Motor neuron (in vitro differentiated cells): Measurements from ENCODE around the gene BTG2. TPM values are rescaled to one million over a fixed set of nuclear protein-coding genes. Genes with fewer than 3 reads are reported as not detected.

Source experiments
- ATAC-seq, 8 experiments: fragments of 200-7000 bp; cut with Tn5 transposase; replicated peaks in 6 of 8; 2 replicates each; pipeline ENCODE4 v1.8.0; 2021; ENCODE audit warnings: mild to moderate bottlenecking in 8 of 8, moderate library complexity in 8 of 8
- H3K27ac ChIP-seq, 2 donors: fragments of 250-450 bp; sonication (Bioruptor Pico); 2 replicates each; pipeline ENCODE4 v1.9.0; 2021; ENCODE audit warnings: antibody characterized with exemption in 2 of 2, mild to moderate bottlenecking in 2 of 2, moderate library complexity in 1 of 2
- H3K4me1 ChIP-seq, 2 donors: fragments of 250-450 bp; sonication (Bioruptor Pico); replicated peaks in 1 of 2; 2 replicates each; pipeline ENCODE4 v1.6.1; 2021; ENCODE audit warnings: antibody characterized with exemption in 2 of 2, mild to moderate bottlenecking in 2 of 2, moderate library complexity in 1 of 2
- H3K4me3 ChIP-seq, 5 donors: fragments of 250-450 bp; sonication (Bioruptor Pico); 2 replicates each; pipeline ENCODE4 v1.9.0; 2021; ENCODE audit warnings: antibody characterized with exemption in 5 of 5, mild to moderate bottlenecking in 5 of 5, moderate library complexity in 4 of 5
- WGBS, 10 experiments: fragments of 450-650 bp; shearing (Covaris generic); methylation state at CpG; one replicate each; pipeline ENCODE4 v1.0.0; 2022; 5-methylcytosine and 5-hydroxymethylcytosine counted together
- in situ Hi-C, 9 experiments: fragments of 400-800 bp; cut with MboI; loops; one replicate each; pipeline ENCODE4 v1.15.0; 2021; ENCODE audit warnings: low sequenced_read_pairs in 9 of 9, low pct_unique_long_range_greater_than_20kb in 2 of 9; ENCODE audit not compliant: unreplicated experiment in 9 of 9
- total RNA-seq, 8 experiments: library from RNA; unstranded; fragments of 300-600 nt; gene quantifications; 2 replicates each; pipeline versions ENCODE4 v1.2.3 to v1.2.4, GENCODE V29; 2022

The BTG2 gene
- total RNA-seq, 8 experiments from 2014 or later, result 23.7 to 60.1 (median 29.4) TPM

DNA sequence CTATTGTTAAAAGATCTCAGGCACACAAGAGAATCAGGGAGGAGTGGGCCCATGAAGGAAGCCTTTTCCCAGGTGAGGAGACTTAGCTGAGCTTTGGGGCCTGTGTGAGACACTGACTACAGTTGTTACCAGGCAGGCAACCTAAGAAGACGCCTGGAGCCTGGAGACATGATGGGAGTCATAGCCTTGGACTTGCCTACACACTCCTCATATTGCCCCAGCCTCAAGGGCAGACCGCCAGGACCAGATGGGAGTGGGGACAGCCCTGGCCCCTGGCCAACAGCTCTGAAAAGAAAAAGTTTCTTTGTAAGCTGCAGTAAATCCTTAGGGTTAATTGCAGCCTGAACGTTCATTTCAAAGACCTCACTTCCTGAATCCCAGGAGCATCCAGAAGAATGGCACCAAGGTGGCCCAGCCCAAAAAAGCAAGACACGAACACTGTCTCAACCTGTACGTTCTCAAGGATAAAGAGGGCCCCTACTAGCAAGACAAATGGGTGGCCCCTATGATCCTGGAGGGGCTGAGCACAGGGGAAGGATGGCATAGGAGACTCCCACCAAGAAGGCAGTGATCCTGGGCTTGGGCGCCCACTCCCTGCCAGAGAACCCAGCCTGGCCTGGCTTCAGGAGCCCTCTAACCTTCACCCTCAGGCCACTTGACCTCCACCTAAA is 33.2 kb upstream of the BTG2 start:
- WGBS, 10 experiments, result 14 to 78% (median 57%) methylated on average over 2 to 6 of the region's 6 CpGs; no CpG with 5 or more reads in 4 of the 10 experiments
- no peak overlapping the region for H3K4me3 ChIP-seq
- peaks cover 12 to 14% of the 10 kb centered on the region in 2 donors for H3K4me1 ChIP-seq
- no peak overlapping the region for H3K27ac ChIP-seq
- in situ Hi-C loops, result loop anchor here in 3 of 9 experiments (5.0 to 10.0 kb wide), 2 partner anchors 63 to 65 kb away; no protein-coding TSS in a partner anchor
- ATAC-seq, result no peak

DNA sequence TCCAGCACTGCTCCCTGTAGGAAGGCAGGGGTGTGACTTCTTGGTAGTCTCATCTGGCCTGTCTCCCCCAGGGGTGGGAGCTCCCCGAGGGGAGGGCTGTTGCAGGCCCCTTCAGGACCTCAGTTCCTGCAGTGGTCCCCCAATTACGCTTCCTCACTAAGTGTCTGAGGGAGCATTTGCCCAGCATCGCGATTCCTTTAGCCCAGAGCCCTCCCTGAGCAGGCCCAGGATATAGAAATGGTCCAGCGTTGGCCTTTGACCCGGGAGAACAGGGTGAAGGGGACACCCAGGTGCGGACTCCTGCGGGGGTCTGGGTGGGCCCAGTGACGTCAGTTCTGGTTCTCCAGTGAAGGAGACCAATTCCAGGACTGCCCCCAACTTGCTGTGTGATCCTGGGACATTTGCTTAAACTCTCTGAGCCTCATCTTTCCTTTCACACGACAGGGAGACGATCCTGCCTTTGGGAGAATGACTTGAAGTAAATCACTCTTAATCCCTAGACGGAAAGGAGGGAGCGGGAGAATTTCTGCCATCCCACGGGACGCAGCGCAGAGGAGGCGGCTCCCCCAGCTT is 32.6 kb upstream of the BTG2 start:
- ATAC-seq, result no peak
- in situ Hi-C loops, result loop anchor here in 3 of 9 experiments (5.0 to 10.0 kb wide), 2 partner anchors 62 to 65 kb away; no protein-coding TSS in a partner anchor
- peaks cover 14 to 15% of the 10 kb centered on the region in 2 donors for H3K4me1 ChIP-seq
- WGBS, 10 experiments, result 0 to 41% (median 20%) methylated on average over 1 to 8 of the region's 17 CpGs; no CpG with 5 or more reads in 3 of the 10 experiments
- H3K4me3 ChIP-seq, result no peak overlapping the region
- no peak overlapping the region for H3K27ac ChIP-seq

DNA sequence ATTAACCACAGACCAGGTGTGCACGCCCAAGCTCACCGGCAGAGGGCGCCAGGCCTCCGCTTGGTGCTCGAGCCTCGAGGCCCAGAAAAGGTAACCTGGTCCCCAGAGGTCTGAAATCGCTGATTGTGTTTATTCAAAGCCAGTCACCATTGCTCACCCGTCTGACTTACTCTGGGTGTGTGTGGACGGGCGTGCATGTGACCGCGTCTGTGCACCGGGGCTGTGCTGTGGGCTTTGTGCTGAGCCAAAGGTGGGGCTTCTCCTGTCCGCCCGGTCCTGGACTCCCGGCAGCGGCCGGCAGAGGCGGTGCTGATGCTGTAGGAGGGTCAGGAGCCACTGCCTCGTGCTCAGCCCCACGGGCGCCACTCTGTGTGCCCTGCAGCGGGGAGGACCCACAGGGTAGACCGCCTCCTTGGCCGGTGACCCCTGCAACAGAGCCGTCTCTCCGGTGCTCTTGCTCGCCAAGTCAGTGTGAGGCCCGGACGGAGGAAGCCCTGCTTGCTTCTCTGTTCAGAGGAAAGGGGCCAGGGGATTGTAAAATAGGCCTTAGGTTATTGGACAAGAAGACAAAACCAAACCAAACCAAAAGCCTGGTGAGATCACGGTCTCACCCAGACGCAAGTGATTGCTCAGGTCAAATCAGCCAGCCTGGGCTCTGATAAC is 32.0 kb upstream of the BTG2 start:
- Histone ChIP-seq H3K27ac (peak overlapping the region; percentile 2 to 43), H3K4me3 (no peak overlapping the region), H3K4me1 (peaks cover 21% of the 10 kb centered on the region in 2 donors)
- ATAC-seq, result peak; percentile 86 to 96 (median 90)
- in situ Hi-C loops, result loop anchor here in 3 of 9 experiments (5.0 to 10.0 kb wide), 2 partner anchors 61 to 64 kb away; no protein-coding TSS in a partner anchor
- 0 to 68% (median 28%) methylated on average over 8 to 9 of the region's 32 CpGs; no CpG with 5 or more reads in 7 of the 10 experiments for WGBS, 10 experiments

DNA sequence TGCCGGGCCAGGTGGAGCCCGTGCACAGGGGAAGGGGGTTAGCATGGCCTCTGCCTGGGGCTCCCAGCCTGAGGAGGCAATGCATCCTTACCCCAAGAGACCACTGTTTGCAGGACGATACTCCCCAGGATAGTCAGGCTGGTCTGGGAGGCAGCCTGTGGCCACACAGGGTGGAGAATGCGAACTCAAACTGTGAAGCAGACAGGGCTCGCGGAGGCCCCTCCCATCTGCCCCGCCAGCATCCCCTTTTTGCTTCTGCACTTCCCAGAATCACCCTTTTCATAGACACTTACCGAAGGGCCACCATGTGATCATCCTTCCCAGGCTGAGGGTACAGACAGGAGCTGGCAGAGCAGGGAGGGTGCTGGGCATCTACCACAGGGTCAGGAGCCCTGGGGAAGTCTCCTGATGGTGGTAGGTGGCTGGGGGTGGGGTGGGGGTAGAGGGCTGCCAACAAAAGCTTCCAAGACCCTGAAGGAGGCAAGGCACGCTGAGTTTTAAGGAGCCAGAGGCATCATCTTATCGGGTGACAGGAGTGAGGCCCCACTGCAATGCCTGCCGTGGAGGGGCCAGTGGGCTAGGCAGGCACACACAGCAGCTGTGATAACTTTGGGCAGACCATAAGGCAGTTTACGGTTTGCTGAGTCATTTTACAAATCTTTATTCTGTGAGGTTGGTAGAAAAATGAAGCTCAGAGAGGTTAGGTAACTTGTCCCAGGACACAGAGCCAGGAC is 31.3 kb upstream of the BTG2 start:
- ATAC-seq, result peak in 2 of 8 experiments; percentile 0 to 1
- peaks cover 25 to 28% of the 10 kb centered on the region in 2 donors for H3K4me1 ChIP-seq
- in situ Hi-C loops, result loop anchor here in 3 of 9 experiments (5.0 to 10.0 kb wide), 2 partner anchors 61 to 63 kb away; no protein-coding TSS in a partner anchor
- no peak overlapping the region for H3K4me3 ChIP-seq
- 60 to 100% (median 89%) methylated on average over 1 to 8 of the region's 12 CpGs; no CpG with 5 or more reads in 5 of the 10 experiments for WGBS, 10 experiments
- peak overlapping the region in 1 of 2 donors; percentile 43 for H3K27ac ChIP-seq

DNA sequence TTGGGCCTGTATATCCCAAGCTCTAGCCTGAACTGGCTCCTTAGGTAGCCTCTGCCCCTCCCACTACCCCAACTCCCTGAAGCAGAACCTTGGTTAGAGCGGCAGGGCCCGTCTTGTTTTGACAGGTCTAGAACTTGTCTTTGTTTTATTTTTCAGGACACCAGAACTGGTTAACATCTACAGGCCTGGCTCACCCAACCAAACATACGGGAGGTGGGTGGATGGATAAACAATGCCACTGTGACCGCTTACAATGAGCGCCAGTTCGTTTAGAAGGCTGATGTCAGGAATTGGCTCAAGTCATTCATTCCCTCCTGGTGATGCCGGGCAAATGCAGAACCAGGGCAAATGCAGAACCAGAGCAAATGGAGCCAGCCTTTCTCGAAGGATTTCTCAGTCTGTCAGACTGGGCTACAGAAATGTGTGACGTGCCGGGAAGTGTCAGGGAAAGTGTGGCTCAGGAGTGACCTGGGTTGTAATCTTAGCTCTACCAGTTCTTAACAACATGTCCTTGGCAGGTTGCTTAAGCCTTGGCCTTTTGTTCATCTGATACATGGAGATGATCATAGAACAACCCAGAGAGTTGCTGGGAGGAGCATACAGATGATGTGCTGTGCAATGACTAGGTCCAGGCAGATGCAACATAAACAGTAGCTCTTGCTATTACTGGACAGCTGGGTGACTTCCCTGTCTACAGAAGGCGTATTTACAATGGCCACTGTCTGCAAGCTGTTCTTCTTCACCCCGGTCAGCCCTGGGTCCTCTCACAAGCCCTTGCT is 30.5 kb upstream of the BTG2 start:
- Histone ChIP-seq H3K27ac (no peak overlapping the region), H3K4me1 (peaks cover 29 to 33% of the 10 kb centered on the region in 2 donors), H3K4me3 (no peak overlapping the region)
- in situ Hi-C loops, result loop anchor here in 3 of 9 experiments (5.0 to 10.0 kb wide), 2 partner anchors 60 to 63 kb away; no protein-coding TSS in a partner anchor
- 34 to 92% (median 78%) methylated on average over 1 to 12 of the region's 12 CpGs for WGBS, 10 experiments
- no peak for ATAC-seq

DNA sequence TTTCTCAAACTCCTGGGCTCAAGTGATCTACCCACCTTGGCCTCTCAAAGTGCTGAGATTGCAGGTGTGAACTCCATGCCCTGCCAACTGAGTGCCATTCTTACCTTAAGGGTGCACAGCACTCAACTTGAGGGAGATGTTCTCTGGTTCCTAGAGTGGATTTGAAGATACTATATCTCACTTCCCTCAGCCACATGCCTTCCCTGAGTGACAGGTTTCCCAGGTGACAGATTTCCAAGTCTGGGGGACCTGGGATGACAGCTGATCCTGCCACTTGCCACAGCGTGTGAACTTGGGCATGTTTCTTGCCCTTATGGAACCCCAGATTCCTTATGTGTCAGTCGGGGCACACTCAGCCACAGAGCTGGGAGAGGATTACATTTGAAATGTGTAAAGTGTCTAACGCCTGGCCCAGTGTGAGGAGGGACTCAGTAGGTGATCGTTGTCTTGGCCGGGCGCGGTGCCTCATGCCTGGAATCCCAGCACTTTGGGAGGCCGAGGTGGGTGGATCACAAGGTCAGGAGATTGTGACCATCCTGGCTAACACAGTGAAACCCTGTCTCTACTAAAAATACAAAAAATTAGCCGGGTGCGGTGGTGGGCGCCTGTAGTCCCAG is 29.6 kb upstream of the BTG2 start:
- ATAC-seq, result no peak
- in situ Hi-C loops, result loop anchor here in 2 of 9 experiments (10.0 kb wide), 1 partner anchor 59 kb away; no protein-coding TSS in a partner anchor
- WGBS, 10 experiments, result 64 to 93% (median 85%) methylated on average over 2 to 10 of the region's 11 CpGs; no CpG with 5 or more reads in 4 of the 10 experiments
- peaks cover 29 to 33% of the 10 kb centered on the region in 2 donors for H3K4me1 ChIP-seq
- no peak overlapping the region for H3K27ac ChIP-seq
- H3K4me3 ChIP-seq, result no peak overlapping the region

DNA sequence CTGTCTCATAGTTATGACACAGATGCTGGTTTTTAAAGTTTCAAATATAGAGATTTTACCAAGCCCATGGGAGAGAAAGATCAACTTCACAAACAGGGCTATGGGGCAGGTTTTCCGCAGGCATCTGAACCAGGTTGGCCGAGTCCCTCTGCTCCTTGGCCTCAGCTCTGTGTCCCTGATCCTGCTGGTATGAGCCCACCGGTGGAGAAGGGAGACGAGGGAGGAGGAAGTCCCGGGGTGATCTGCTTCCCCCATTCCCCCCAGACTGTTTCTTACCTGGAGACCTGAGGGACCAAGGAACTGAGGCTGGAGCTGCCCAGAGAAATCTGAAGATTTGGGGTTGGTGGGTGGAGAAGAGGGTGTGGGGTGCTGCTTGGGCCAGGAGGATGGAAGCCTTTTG is 28.9 kb upstream of the BTG2 start:
- in situ Hi-C loops, result loop anchor here in 2 of 9 experiments (10.0 kb wide), 1 partner anchor 58 kb away; no protein-coding TSS in a partner anchor
- Histone ChIP-seq H3K4me1 (peaks cover 29 to 37% of the 10 kb centered on the region in 2 donors), H3K27ac (no peak overlapping the region), H3K4me3 (no peak overlapping the region)
- 32 to 100% (median 88%) methylated on average over 1 to 4 of the region's 5 CpGs; no CpG with 5 or more reads in 4 of the 10 experiments for WGBS, 10 experiments
- ATAC-seq, result no peak

DNA sequence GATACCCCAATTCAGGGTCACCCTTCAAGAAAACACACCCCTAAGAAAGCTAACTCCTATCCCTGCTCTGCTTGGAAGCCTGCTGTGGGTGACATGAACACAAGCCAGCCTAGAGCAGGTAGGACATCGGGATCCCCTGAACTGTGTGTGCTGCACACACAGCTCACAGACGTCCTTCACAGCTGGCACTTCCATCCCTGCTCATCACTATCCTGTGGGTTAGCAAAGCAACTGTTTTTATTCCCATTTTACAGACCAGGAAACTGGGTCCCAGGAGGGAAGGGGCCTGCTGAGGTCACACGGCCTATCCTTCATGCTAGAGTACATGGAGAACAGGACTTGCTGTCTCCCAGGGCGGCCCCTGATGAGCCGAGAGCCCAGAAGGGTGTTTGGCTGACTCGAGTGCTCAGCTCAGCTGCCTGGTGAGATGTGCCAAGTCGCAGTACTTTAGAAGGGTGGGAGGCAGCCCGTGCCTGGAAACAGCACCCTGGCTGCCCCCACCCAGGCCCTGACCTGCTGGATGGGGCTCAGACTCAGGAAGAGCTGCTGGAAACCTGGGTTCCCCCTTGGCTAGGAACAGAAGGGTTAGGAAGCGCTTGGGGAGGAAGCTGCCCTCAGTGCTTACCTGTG is 28.3 kb upstream of the BTG2 start:
- no peak overlapping the region for H3K27ac ChIP-seq
- 80 to 100% (median 88%) methylated on average over 1 to 9 of the region's 9 CpGs; no CpG with 5 or more reads in 2 of the 10 experiments for WGBS, 10 experiments
- H3K4me3 ChIP-seq, result no peak overlapping the region
- H3K4me1 ChIP-seq, result peaks cover 29 to 37% of the 10 kb centered on the region in 2 donors
- ATAC-seq, result no peak
- in situ Hi-C loops, result loop anchor here in 2 of 9 experiments (10.0 kb wide), 1 partner anchor 58 kb away; no protein-coding TSS in a partner anchor

DNA sequence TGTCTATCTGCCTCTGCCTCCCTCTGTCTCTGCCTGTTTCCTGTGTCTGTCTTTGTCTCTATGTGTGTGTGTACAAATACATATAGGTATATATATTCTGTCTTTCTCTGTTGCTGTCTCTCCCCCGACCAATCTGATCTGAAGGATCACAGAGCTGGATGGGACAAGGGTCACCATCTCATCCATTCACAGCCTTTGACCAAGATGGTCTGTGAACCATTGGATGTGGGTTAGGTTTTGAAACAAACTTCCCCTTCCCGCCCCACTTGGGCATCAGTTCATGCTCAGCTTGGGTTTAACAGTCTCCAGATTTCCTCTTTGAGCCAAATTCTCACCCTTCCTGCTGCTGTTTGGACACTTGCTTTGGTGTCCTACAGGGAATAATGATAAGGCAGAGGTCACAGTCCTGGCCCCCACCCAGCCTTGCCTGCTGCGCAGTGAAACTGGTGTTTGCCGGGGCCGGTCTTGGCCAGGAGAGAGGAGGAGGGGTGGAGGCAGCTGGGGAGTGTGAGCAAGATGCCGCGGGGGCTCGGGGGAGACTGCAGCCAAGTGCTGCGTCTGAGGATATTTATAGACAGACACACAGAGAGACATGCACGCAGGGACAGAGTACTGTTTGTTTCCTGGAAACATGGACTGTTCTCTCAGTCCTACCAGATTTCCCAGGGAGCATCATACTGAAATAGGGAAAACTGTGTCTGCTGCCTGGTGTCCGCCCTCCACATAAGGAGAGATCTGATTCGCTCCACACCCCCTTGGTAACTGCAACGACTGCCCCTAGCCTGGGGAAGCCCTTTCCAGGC is 27.0 kb upstream of the BTG2 start:
- 20 to 79% (median 30%) methylated on average over 1 to 10 of the region's 13 CpGs; no CpG with 5 or more reads in 4 of the 10 experiments for WGBS, 10 experiments
- ATAC-seq, result peak; percentile 79 to 94 (median 88)
- in situ Hi-C loops, result loop anchor here in 2 of 9 experiments (10.0 kb wide), 1 partner anchor 57 kb away; no protein-coding TSS in a partner anchor
- Histone ChIP-seq H3K4me1 (peaks cover 37 to 46% of the 10 kb centered on the region in 2 donors), H3K27ac (peak overlapping the region; percentile 47 to 79), H3K4me3 (peak overlapping the region in 1 of 5 donors; percentile 7)

DNA sequence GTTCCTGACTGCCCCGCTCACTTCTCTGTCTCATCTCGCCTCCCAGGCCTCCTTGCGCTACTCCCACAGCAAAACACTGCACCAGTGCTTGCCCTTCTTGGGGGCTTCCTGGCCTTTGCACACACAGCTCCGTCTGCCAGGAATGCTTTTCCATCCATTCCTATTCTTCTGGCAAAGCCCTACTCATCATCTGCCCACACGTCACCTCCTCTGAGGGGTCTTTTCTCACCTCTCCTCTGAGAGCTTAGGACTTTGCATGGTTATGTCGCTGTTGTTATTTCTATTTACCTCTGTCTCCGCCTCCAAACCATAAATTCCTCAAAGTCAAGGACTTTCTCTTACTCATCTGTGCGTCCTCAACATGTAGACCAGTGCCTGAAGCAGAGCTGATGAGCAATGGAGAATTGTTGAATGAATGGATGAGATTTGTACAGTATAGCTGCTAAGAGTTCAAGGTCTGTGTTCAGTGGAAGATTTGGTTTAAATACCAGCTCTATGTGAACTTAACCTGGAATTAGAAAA is 26.4 kb upstream of the BTG2 start:
- Histone ChIP-seq H3K4me3 (no peak overlapping the region), H3K27ac (peak overlapping the region; percentile 47 to 79), H3K4me1 (peaks cover 30 to 40% of the 10 kb centered on the region in 2 donors)
- no peak for ATAC-seq
- in situ Hi-C loops, result loop anchor here in 2 of 9 experiments (10.0 kb wide), 1 partner anchor 56 kb away; no protein-coding TSS in a partner anchor
- 33 to 80% (median 63%) methylated on average over 1 to 8 of the region's 8 CpGs; no CpG with 5 or more reads in 1 of the 10 experiments for WGBS, 10 experiments
